GM21825 (cell line): ENCODE data around the gene RASSF8.

ENCODE experiments used
- ATAC-seq: cut with Tn5 transposase; IDR thresholded peaks from one replicate; pipeline ENCODE4 v1.9.1; 2021; ENCODE audit warnings: mild to moderate bottlenecking, moderate library complexity; ENCODE audit not compliant: unreplicated experiment

Gene RASSF8

DNA sequence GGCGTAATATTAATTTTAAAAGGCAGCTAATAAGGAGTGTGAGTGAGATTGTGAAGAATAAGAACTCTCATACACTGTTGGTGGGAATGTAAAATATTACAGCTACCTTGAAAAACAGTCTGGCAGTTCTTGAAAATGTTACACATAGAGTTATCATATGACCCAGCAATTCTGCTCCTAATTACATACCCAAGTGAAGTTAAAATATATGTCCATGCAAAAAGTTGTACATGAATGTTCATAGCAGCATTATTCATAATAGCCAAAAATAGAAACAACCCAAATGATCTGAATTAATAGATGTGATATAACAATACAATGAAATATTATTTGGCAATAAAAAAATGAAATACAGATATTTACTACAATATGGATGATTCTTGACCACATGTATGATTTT, 68.2 kb downstream of the RASSF8 start:
- no peak for ATAC-seq

DNA sequence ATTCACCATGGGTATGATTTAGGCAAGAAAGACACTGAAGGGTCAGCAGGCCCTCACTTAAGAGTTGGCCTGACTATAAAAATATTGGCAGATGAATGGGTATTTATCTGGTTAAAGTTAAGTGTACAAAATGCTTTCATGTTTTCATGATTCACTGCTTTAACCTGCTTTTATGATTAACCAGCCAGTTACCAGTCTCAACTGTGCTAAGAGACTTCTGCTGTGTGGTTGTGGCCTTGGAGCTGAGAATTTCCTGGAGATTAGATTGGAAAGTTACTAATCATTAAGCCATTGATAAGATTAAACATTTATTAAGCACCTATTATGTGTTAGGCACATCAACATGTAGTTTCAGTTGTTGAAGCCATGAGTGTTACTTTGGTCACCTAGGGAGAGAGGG, 68.9 kb downstream of the RASSF8 start:
- ATAC-seq: no peak

DNA sequence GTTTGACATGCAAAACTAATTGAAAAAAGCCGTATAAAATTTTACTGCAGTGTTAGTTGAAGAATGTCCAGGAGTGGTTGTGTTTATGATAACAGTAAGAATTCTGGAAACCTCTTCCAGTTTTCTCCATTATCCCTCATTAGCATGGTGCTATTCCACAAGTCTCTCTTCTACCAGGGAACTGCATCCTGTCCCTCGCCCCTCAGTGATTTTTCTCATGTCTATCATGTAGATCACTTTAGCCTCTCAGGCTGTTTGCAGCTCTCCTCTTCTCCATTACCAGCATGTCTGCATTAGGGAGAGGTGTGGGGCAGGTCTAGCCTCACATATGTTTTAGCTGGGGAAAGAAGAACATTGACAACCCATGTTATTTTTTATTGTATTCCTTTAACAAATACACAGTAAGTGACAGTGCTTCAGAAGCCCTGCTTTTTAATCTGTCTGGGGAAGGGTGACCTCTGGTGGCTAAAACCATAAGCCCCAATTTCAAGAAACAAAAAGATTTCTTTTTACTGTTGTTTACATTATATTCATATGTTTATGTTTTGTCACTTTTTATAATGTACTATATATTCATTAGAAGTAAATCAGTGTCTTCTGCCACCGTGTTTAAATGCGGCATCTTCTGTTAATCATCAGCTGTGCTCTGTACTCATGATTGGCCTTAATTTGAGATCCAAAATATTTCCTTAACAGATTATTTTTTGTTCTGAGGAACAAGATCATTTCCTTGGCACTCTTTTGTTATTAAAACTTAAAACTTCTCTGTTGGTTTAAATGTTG, 70.7 kb downstream of the RASSF8 start:
- no peak for ATAC-seq

DNA sequence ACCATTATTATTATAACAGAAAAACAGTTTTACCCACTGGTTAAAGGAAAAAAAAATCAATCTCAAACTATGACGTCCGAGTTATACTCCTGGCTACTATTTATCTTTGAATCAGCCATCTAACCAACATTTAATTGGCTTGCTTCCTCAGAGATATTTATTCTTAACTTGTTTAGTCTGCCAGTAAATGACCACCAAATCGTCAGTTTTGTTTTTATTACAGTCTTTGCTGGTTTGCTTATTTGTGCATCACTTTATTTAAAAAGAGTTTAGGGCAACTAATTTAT, 71.2 kb downstream of the RASSF8 start:
- ATAC-seq: no peak

DNA sequence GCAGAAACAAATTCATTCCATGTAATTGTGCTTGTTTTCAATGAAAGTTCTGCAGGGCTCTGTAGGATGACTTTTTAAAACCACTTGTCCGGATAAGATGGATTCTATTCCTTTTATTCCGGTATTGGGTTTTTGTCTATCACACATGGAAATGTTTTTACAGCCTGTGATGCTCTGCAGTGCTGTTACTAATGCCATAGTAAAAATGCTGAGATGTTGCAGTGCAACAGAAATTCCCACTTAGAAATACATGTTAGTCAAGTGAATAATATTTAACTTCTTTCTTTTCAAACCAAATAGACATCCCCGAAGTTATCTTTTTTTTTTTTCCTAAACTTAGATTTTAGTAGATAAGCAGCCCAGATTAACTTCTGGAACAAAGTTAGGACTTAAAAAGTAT, 71.9 kb downstream of the RASSF8 start:
- no peak for ATAC-seq

DNA sequence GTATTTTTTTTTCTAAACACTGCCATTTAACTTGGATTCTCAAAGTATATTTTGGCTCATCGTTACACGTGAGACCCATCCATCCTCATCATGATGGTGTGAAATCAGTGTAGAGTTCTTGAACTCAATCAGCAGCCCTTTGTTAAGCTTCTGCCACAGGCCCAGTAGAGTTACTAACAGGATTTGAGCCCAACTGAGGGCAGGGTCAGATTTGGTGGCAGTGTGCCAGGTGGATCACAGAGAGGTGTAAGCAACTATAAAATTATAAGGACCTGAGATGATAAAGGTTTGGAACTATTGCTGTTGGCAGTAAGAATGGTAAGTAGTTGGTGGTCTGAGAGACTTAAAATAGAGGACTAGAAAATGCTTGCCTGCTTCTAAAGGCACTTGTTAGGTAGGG, 72.8 kb downstream of the RASSF8 start:
- ATAC-seq: no peak

DNA sequence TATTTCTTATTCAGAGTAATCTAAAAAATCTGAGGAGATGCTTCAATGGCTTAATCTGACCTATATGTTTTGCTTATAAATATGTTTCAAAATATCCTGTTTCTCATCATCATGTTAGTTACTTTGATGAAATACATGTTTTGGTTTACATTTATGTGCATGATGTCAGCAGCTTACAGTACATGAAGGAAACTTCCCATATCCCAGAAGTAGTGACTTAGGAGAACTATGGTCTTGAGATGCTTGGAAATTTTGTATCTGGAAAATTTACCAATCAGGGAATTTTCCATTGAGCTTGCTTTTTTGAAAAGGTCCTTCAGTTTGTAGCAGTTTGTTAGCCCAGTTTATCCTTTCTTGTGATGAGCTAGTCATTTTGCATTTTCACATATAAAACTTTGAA, 73.3 kb downstream of the RASSF8 start:
- no peak for ATAC-seq

DNA sequence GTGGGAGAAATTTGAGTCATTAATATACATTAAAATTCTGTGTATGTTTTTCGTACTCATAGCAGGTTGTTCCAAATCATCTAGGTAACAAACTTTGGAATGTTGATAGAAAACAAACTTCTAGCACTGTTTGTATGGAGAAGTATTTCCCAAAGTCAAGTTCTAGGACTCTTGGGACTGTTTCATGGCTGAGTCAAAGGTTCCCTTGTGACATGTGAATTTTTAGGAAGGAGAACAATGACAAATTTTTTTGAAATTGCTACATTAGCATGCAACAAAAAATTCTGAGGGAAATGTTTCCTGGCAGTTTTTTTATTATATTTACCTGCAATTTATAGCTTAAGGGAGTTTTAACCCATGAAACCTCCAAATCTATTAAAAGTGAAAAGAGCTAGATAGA, 73.8 kb downstream of the RASSF8 start:
- no peak for ATAC-seq

DNA sequence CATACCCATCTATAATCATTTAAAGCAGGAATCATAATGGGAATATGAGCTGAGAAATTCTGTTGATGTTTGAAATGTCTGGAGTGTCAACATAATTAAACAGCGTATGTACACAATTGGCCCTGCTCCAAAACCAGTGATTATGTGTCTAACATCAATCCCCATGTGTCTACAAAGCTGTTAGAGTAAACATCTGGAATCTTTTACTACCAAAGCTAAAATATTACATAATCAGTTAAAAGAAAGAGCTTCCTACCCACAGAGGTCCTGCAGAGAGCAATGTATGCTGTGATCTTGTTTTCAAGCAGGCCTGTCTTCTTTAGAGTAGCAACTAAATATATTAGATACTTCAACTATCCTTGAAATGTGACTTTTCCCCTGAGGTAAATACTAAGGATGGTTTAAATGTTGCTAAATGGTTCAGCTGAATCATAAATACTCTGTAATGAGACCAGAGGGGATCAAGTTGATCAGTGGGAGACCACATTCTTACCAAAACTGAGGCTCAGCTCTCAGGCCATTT, 74.3 kb downstream of the RASSF8 start:
- no peak for ATAC-seq

DNA sequence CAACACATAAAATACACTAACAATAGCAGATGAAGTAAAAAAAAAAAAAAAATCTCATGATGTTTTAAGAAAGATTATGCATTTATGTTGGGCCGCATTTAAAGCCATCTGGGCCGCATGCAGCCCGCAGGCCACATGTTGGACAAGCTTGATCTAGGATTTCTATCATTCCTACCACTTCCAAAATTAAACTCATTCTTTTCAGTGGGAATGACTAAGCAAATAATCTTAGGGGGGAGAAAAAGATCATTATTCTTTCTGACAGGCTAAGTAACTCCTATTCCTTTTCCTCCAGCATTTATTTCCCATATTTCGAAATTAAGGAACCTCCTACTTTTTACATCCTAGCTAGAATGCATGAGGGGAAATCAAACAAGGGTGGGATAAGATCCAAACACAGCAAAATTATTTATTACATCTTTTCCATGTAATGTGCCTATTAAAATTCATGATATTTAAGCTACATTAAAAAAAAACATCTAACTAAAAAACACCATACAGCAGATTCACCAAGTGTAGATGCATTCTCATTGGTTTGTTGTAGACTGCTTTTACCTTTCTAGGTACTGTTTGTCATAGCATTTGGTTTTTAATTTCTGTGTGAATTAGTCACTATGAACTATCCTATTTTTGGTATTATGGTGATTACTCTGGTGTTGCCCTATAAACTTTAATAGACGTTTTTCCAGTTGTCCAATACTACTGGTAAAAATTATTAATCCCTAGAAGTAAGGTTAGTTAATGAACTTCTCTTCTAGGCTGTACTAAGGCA, 76.1 kb downstream of the RASSF8 start:
- no peak for ATAC-seq

DNA sequence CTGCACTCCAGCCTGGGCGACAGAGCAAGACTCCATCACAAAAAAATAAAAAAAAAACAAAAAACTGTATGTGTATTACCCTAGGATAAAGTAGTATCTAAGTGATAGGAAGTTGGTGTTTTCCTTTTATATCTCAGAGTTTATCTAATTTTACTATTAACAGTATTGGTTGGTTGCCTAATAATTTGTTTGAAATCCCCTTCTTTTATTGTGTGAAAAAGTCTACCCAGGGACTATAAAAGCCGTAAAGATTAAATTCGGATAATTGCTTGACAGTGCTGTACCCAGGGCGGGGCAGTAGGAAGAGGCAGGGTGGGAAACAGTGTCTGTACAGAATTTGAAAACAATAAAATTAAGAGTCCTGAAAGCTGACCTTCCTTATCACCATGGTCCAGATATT, 78.4 kb downstream of the RASSF8 start:
- no peak for ATAC-seq

DNA sequence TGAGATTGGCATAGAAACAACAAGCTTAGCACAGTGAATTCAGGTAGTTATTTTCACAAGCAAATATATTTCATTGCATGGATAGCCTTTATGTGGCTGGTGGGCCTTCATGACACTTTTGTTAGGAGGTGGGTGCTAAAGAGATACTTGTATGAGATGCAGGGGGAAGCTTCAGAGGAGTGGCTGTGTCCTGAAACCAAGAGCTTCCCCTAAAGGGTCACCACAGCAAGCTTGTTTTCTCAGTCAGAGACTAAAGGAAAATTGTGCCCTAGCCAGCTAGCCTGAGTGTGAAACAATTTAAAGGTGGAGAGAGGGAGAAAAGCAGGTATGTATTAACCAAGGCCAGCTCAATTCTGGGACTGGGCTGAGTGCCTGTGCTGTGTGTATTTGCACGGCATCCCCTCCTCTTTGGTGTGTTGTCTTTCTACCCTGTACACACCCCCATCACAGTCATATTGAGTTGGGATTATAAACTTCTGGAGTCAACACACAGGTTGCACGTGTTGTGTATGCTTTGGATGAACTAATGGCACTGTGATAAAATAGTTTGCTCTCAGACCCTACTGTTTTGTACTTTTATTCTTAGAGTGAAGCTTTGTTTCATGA, 79.2 kb downstream of the RASSF8 start:
- ATAC-seq: no peak

DNA sequence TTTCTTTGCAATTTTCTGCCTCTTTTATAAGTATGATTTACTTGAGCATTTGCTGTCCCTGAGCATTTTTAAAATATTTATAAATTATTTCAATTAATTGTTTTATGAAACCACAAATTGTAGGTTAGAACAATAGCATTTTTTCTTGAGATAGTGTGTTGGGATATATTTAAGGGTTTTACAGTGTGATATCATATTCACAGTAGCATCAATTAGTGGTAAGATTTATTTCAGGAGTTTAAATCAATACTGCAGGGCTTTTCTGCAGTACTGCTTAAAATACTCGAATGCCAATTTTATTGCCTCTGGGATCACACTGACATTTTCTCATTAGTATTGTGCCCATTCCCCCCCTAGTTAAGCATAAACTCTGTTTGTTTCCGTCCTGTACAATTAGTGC, 84.2 kb downstream of the RASSF8 start:
- no peak for ATAC-seq

DNA sequence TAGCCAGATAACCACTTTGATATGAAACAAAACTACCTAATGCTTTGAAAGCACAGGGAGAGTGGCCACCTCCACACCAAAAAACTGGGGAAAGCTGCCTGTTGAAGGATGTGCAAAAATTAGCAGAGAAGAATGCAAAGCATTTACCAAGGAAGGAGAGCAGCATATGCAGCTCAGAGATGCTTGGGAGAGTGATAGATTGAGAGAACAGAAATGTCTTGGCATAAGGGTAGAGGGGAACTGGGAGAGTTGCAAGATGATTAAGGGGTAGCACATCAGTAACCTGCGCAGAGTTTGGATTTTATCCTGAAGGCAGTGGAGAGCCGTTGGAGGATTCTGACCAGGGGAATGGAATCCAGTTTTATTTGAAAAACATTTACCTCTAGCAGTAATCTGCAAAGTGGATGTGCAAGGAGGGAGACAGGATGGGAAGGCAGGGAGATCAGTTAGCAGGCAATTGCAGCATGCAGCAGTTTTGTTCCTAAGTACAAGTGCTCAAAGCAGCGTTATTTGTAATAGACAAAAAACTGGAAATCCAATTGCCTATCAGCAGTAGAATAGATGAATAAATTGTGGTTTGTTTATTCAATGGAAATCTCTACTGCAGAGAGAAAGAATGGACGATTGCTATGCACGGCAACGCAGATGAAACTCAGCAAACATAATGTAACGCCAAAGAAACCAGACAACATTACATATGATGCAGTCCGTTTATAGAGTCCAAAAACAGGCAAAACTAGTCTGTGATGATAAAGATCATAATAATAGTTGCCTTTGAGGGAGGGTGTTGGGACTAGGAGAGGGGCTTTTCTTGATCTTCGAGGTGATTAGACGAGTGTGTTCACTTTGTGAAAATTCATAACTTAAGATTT, 84.9 kb downstream of the RASSF8 start:
- ATAC-seq: no peak

DNA sequence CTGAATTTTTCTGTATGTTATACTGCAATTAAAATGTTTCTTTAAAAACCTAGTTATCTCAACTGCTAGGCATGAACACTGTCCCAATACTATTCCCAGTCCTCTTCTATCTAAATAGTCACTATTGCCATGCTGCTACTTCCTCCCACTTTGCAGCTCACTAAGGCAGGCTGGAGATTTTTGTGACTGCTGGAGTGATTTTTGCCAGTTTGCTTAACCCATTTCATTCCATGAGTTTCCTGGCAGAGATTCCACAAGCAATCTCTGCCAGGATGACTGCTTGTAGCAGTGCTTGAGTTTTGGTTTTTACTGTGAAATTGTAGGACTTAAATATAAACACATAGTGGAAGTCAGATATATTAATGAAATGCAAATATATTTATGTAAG, 85.5 kb downstream of the RASSF8 start:
- ATAC-seq: no peak

DNA sequence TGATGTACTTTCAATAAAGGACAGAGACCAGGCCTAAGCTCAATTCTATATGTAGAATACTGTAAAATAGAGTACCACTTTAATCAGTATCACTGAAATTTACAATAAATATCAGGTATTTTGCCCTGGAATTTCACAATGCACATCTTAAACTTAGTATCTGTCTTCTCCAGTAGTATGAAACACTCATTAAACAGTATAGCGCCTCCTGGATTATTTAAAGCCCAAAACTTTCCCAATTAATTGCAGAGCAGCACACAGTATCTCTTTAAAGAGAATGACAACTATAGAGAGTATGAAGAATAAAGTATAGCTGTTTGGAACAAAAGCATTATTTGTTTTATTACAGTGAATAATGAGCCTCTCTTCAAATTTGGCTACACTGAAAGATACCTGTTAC, 86.1 kb downstream of the RASSF8 start:
- ATAC-seq: no peak

DNA sequence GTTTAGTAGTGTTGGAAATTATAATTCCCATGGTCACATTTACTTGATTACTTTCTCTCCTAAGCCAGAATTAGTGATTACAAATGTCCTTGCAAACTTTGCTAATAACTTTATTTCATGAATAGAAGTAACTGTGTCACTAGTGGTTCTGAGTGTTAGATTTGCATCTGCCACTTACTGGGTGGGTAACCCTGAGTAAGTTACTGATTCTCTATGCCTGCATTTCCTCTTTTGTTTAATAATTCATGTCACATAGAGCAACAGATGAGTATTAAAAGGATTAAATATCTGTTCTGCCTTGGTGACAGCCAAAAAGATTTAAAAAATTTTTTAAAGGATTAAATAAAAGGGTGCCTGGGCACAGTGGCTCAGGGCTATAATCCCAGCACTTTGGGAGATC, 87.7 kb downstream of the RASSF8 start:
- ATAC-seq: no peak

DNA sequence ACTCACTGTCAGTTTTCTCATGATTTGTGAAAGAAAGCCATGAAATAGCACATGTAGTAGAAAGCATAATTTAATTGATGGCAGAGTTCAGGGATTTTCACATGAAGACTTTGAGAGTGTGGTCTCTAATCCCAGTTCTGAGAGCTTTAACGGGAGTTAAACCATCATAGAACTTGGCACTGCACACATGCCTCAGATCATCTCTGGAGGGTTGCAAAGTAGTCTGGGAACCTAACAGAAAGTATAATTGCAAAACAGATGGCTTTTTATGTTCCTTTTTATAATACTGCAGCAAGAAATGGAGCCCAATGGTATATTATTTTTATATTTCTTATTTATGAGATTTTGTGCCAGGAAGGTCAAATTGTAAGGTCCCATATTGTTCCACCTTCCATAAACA, 88.4 kb downstream of the RASSF8 start:
- no peak for ATAC-seq

DNA sequence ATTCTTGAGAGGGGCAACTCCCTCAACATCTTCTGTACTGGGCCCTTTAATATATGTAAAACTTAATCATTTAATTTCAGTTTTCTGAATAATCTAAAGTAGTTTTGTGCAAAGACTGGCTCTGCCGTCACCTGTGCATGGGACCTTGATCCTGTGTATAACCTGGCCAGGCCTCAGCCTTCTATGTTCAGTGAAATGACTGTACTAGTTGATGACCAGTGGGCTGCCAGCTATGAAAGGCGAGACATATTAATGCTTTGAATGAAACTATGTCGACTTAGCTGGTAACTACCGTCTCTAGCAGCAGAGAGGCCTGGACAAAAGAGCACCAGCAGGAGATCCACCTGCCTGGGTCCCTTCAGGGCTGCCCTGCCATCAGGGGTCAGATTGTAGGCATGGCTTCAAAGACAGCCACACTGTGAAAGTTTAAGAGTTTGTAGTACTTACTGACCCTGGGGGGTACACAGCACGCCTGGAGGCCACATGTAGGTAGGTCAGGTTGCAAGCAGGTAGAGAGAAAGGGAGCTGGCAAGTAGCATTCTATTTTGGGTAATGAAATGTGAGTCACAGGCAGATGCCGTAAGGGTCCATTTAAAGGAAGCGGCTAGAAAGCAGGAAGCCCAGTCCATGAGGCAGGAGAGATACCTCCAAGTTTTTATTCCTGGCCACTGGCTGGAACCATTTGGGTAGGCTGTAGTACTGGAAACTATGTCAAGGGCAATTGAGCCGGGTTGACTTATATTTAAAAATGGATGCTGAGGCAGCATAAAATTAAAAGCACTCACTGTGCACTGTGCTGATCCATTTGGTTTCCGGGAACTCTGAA, 89.1 kb downstream of the RASSF8 start:
- no peak for ATAC-seq

DNA sequence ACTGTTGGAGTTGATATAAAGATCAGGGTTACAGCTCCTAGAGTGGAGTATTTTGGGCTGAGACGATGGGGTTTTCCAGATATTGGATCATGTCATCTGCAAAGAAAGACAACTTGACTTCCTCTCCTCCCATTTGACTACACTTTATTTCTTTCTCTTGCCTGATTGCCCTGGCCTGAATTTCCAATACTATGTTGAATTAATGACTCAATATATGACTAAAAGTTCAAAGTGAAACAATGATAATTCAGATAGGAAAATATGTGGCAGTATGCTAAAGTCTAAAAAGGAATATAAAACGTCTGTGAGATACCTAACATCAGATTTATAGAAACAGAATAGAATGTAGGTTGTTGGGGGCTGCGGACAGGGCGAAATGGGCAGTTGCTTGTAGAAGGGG, 94.2 kb downstream of the RASSF8 start:
- no peak for ATAC-seq
